Upper lobe of right lung (tissue), 1 donor: ENCODE results near the gene CHD5. TPM values are rescaled to one million over a fixed set of nuclear protein-coding genes. Genes with fewer than 3 reads are reported as not detected.

ENCODE experiments used
- ATAC-seq: fragments of 200-7000 bp; cut with Tn5 transposase; one replicate; pipeline ENCODE4 v1.9.1; 2020; ENCODE audit warnings: mild to moderate bottlenecking, moderate library complexity
- DNase-seq: peaks from one replicate; pipeline ENCODE4 v3.0.0-alpha.2; 2020
- H3K27ac ChIP-seq: fragments of 200-600 bp; one replicate; pipeline ENCODE4 v1.8.0; 2022
- H3K27me3 ChIP-seq: fragments of 200-600 bp; one replicate; pipeline ENCODE4 v1.8.0; 2022; ENCODE audit warnings: mild to moderate bottlenecking
- H3K36me3 ChIP-seq: fragments of 200-600 bp; one replicate; pipeline ENCODE4 v1.8.0; 2022
- H3K4me1 ChIP-seq: fragments of 200-600 bp; one replicate; pipeline ENCODE4 v1.8.0; 2022
- H3K4me3 ChIP-seq: fragments of 200-600 bp; one replicate; pipeline ENCODE4 v1.8.0; 2022; ENCODE audit warnings: mild to moderate bottlenecking
- H3K9me3 ChIP-seq: fragments of 200-600 bp; one replicate; pipeline ENCODE4 v1.8.0; 2022
- CTCF ChIP-seq: fragments of 200-600 bp; IDR thresholded peaks from one replicate; pipeline ENCODE4 v1.8.0; 2022; ENCODE audit warnings: antibody characterized with exemption
- intact Hi-C: fragments of 100-400 bp; cut with DNase I; formaldehyde crosslinking; loops from one replicate; pipeline ENCODE4 v1.11.0; 2022
- total RNA-seq: library from RNA; stranded (reverse); fragmentation: NEBNext Ultra II Directional; extraction: Animal tissue kit (Norgen Biotek cat#: 25700); gene quantifications from one replicate; pipeline ENCODE4 v1.2.1, GENCODE V29; 2021
- donor health status: DM: no; HTN: yes; CAD: no; lungs with severe emphysema.

CHD5 gene
- total RNA-seq, 1 donor from 2014 or later: 0.23 TPM

GRCh38 chr1:6098303-6099215 is 81.6 kb downstream of the CHD5 start:
- no peak for ATAC-seq

DNA sequence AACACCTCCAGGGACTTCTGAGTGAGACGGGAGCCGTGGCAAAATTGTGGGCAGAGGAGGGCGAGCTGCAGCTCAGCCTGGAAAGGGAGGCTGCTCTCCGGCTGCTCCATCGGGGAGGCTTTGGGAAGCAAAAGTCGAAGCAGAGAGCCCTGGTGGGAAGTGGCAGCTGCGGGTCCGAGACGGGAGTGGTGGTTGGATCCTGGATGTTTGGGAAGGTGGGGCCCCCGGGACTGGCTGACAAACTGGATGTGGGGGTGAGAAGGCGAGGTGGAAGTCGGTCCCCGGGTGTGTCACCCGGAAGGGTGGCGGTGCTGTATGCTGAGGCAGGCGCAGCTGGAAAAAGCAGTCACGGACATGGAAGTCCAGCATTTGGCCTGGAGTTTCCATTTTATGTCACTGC is 82.3 kb downstream of the CHD5 start:
- Histone ChIP-seq H3K4me1 (no peaks in the 10 kb centered on the region), H3K4me3 (no peak overlapping the region), H3K36me3 (no peaks in the 10 kb centered on the region), H3K27me3 (no peaks in the 10 kb centered on the region), H3K27ac (no peak overlapping the region), H3K9me3 (no peaks in the 10 kb centered on the region)
- ATAC-seq (no peak), DNase-seq (peak; percentile 48)
- intact Hi-C loops: no loop called here
- no peak for TF ChIP-seq CTCF

More at GRCh38 chr1:6098303-6099215, 81.6 kb downstream of the CHD5 start:
- no peak for TF ChIP-seq CTCF
- peak; percentile 41 for DNase-seq
- intact Hi-C loops: no loop called here
- Histone ChIP-seq H3K9me3 (no peaks in the 10 kb centered on the region), H3K27ac (no peak overlapping the region), H3K4me3 (no peak overlapping the region), H3K4me1 (no peaks in the 10 kb centered on the region), H3K27me3 (no peaks in the 10 kb centered on the region), H3K36me3 (no peaks in the 10 kb centered on the region)

- ATAC-seq: no peak
- no peak overlapping the region for H3K27ac ChIP-seq
- H3K36me3 ChIP-seq: no peaks in the 10 kb centered on the region
- H3K27me3 ChIP-seq: no peaks in the 10 kb centered on the region
- H3K9me3 ChIP-seq: no peaks in the 10 kb centered on the region
- no peak for TF ChIP-seq CTCF
- no peaks in the 10 kb centered on the region for H3K4me1 ChIP-seq
- intact Hi-C loops: no loop called here
- no peak for DNase-seq
- H3K4me3 ChIP-seq: no peak overlapping the region
Measured at GRCh38 chr1:6097117-6097595, 83.0 kb downstream of the CHD5 start.

DNA sequence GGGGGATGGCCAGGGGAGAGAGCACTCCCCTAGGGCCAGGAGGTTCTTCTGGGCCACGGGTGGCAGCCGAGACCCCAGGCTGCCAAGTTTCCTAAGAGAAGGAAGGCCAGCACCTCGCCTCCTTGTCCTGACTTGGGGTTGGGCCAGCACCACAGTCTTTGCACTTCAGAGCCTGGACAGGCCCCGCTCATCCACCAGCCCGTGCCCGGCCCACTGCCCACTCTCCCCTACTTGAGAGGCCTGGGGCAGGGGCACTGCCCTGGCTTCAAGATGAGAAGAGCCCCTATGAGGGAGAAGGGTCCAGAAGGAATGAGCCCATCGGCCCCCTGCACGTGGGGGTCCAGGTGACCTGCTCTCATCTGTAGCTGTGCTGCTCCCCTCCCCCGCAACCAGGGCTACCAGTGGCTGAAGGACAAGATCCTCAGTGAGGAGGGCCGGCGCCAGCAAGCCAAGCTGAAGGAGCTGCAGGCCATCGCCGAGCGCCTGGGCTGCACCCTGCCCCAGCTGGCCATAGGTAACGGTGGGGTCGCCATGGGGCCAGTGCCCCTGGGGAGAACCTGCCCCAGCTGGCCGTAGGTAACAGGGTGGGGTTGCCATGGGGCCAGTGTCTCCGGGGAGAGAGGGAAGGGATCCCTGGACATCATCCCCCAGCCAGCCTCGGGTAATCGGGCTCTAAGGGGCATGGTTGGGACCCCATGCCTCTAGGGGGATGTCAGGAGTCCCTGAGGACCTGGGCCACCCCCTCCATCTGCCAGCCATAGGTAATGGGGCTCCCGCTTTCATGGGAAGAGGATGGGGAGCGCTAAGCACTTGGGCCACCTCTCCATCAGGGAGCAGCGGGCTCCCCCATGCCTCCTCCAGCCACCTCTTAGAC is 83.6 kb downstream of the CHD5 start:
- no peaks in the 10 kb centered on the region for H3K36me3 ChIP-seq
- no peak for DNase-seq

More for the DNA sequence above, 83.6 kb downstream of the CHD5 start:
- Histone ChIP-seq H3K27me3 (no peaks in the 10 kb centered on the region), H3K4me3 (no peak overlapping the region), H3K4me1 (no peaks in the 10 kb centered on the region), H3K27ac (no peak overlapping the region), H3K9me3 (no peaks in the 10 kb centered on the region)
- ATAC-seq: no peak
- TF ChIP-seq CTCF: no peak
- intact Hi-C loops: no loop called here
